Endodermal cell (in vitro differentiated cells): ENCODE results near the gene ZFAND2A. TPM values are rescaled to one million over a fixed set of nuclear protein-coding genes. Genes with fewer than 3 reads are reported as not detected.

ENCODE experiments used
- DNase-seq: peaks from one replicate; pipeline ENCODE4 v3.0.0-alpha.2; 2017
- H3K27ac ChIP-seq: 2 replicates; pipeline ENCODE4 v1.5.1; 2013; ENCODE audit warnings: mild to moderate bottlenecking, low read depth, low read length, moderate library complexity
- H3K27me3 ChIP-seq: 2 replicates; pipeline ENCODE4 v1.6.1; 2013; ENCODE audit warnings: mild to moderate bottlenecking, low read length, moderate library complexity; ENCODE audit not compliant: insufficient read depth, control insufficient read depth, poor library complexity, severe bottlenecking
- H3K36me3 ChIP-seq: 2 replicates; pipeline ENCODE4 v1.7.0; 2013; ENCODE audit warnings: mild to moderate bottlenecking, low read length, moderate library complexity; ENCODE audit not compliant: control insufficient read depth, insufficient read depth
- H3K4me1 ChIP-seq: one replicate; pipeline ENCODE4 v1.7.0; 2013; ENCODE audit warnings: low read length; ENCODE audit not compliant: control insufficient read depth, insufficient read depth
- H3K4me3 ChIP-seq: 2 replicates; pipeline ENCODE4 v1.5.1; 2013; ENCODE audit warnings: mild to moderate bottlenecking, low read length, moderate library complexity
- H3K9ac ChIP-seq: 2 replicates; pipeline ENCODE4 v1.6.1; 2013; ENCODE audit warnings: mild to moderate bottlenecking, low read length, moderate library complexity; ENCODE audit not compliant: poor library complexity, severe bottlenecking; ENCODE audit errors: extremely low read depth
- H3K9me3 ChIP-seq: 2 replicates; pipeline ENCODE4 v1.6.1; 2013; ENCODE audit warnings: mild to moderate bottlenecking, low read length, moderate library complexity; ENCODE audit not compliant: control insufficient read depth
- H3K27ac Mint-ChIP-seq: 2 replicates; pipeline ENCODE4 v1.8.0; 2020; ENCODE audit warnings: mixed read lengths
- H3K27me3 Mint-ChIP-seq: 2 replicates; pipeline ENCODE4 v1.8.0; 2021; ENCODE audit warnings: mild to moderate bottlenecking, mixed read lengths; ENCODE audit not compliant: insufficient read depth
- H3K36me3 Mint-ChIP-seq: 2 replicates; pipeline ENCODE4 v1.8.0; 2020; ENCODE audit warnings: low read depth, mixed read lengths
- H3K4me1 Mint-ChIP-seq: 2 replicates; pipeline ENCODE4 v1.8.0; 2020; ENCODE audit warnings: mixed read lengths
- H3K4me3 Mint-ChIP-seq: 2 replicates; pipeline ENCODE4 v1.8.0; 2020; ENCODE audit warnings: mild to moderate bottlenecking, moderate library complexity, mixed read lengths
- H3K9me3 Mint-ChIP-seq: 2 replicates; pipeline ENCODE4 v1.8.0; 2020; ENCODE audit warnings: mild to moderate bottlenecking, mixed read lengths
- CTCF ChIP-seq: fragments of 200-600 bp; sonication (generic); conservative IDR thresholded peaks from 2 replicates; pipeline ENCODE4 v1.5.0; 2021; ENCODE audit warnings: antibody characterized with exemption, mild to moderate bottlenecking
- WGBS, 2 experiments: methylation state at CpG; one replicate each; pipeline versions ENCODE4 v1.1.5 to v1.1.7; 2013; ENCODE audit warnings: missing lambda C conversion rate in 2 of 2, mixed read lengths in 1 of 2; ENCODE audit not compliant: insufficient coverage in 1 of 2, insufficient read length in 1 of 2; 5-methylcytosine and 5-hydroxymethylcytosine counted together
- total RNA-seq, 2 donors: library from RNA; stranded (reverse); fragmentation: NEBNext Ultra II Directional in 1 of 2; extraction: Animal tissue kit (Norgen Biotek cat#: 25700) in 1 of 2; gene quantifications; 2 replicates in 1 of 2; 3 replicates in 1 of 2; pipeline ENCODE4 v1.2.1, GENCODE V29; 2021

ZFAND2A gene
- total RNA-seq, 2 donors from 2014 or later = 14.9 to 17.1 TPM

DNA sequence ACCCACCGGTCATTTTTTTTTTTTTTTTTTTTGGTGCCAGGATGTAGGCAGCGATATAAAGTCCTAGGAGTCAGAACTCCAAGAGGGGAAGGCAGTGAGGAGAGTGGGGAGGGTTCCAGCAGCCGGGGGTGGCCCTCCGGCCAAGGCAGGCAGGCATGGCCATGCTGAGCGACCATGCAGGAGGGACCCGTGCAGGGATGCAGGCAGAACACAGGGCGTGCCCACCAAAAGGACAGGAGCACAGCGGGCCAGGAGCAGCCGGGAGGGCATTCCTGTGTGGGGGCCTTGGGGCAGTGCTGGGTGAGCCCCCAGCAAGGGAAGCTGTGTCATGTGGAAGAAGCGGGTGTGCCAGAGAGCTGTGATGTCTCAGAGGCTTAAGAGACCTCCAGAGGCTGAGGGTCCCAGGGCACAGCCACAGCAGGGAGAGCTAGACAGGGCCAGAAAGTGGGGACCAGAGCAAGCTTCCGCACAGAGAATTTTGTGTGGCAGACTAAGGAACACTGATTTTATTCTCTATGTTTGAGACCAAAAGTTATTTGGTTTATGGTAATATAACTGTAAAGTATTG lies 5.7 kb downstream of the ZFAND2A start:
- DNase-seq = no peak
- Histone ChIP-seq H3K27ac (no peak overlapping the region), H3K9ac (no peak overlapping the region), H3K4me1 (no peaks in the 10 kb centered on the region), H3K4me3 (no peak overlapping the region), H3K27me3 (no peaks in the 10 kb centered on the region), H3K9me3 (no peaks in the 10 kb centered on the region), H3K36me3 (peaks cover 59% of the 10 kb centered on the region)
- no peak for TF ChIP-seq CTCF
- H3K27me3 Mint-ChIP-seq = no peaks in the 10 kb centered on the region
- no peaks in the 10 kb centered on the region for H3K9me3 Mint-ChIP-seq
- H3K27ac Mint-ChIP-seq = no peak overlapping the region
- H3K36me3 Mint-ChIP-seq = peaks cover 44% of the 10 kb centered on the region
- WGBS, 2 experiments = 93 to 97% methylated on average over 10 to 11 of the region's 11 CpGs
- H3K4me3 Mint-ChIP-seq = no peak overlapping the region
- H3K4me1 Mint-ChIP-seq = peaks cover 10% of the 10 kb centered on the region

DNA sequence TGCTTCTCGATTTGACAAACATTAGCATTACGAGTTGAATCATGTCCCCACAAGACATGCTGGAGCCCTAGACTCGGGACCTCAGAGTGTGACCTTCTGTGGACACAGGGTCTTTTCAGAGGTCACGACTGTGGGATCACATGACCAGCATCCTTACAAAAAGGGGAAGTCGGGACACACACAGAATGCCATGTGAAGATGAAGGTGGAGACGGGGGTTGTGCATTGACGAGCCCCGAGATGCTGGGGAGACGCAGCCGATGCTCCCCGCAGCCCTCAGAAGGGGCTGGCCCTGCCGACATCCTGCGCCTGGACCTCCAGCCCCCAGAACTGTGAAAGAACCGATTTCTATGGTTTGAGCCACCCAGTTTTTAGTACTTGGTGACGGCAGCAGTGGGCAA lies 7.5 kb downstream of the ZFAND2A start:
- DNase-seq = no peak
- no peak overlapping the region for H3K9ac ChIP-seq
- 93 to 97% methylated on average over 14 to 15 of the region's 15 CpGs for WGBS, 2 experiments
- TF ChIP-seq CTCF = no peak
- no peaks in the 10 kb centered on the region for H3K27me3 Mint-ChIP-seq
- H3K9me3 Mint-ChIP-seq = no peaks in the 10 kb centered on the region
- H3K27me3 ChIP-seq = no peaks in the 10 kb centered on the region
- H3K9me3 ChIP-seq = no peaks in the 10 kb centered on the region
- peaks cover 43% of the 10 kb centered on the region for H3K36me3 Mint-ChIP-seq
- no peaks in the 10 kb centered on the region for H3K4me1 ChIP-seq
- H3K4me3 Mint-ChIP-seq = no peak overlapping the region
- peaks cover 56% of the 10 kb centered on the region for H3K36me3 ChIP-seq
- H3K4me1 Mint-ChIP-seq = no peaks in the 10 kb centered on the region
- H3K27ac Mint-ChIP-seq = no peak overlapping the region
- no peak overlapping the region for H3K27ac ChIP-seq
- no peak overlapping the region for H3K4me3 ChIP-seq

DNA sequence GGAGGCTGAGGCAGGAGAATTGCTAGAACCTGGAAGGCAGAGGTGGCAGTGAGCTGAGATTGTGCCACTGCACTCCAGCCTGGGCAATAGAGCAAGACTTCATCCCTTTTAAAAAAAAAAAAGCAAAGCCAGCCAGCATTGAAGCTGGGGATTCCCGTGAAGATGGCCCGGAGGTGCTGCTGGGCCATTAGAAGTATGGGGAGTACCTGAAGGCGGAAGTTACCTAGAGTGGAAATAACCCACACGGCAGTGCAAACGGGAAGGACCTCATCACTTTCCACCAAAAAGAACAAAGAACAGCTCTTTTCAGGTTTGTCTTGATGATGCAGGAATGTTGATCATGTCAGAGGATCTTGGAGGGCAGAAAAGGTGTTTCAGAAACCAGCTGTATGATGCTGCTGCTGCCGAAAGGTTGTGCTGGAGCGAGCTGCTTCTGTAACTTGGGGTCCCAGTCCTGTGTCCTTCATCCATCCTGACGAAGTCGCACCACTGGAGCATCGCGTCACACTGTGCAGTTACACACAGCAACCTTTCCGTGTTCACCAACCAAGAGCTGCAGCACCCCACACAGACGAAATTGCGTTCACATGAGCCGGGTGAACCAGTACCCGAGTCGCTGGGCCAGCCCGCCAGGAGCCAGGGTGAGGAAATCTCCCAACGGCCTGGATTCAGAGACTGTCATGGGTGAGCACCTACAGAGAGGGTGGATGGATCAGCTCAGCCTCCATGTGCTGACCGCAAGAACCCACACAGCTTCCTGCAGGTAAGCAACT lies 8.2 kb downstream of the ZFAND2A start:
- no peak for TF ChIP-seq CTCF
- no peak overlapping the region for H3K4me3 ChIP-seq

More for the DNA sequence above, 8.2 kb downstream of the ZFAND2A start:
- Histone ChIP-seq H3K4me1 (no peaks in the 10 kb centered on the region), H3K27me3 (no peaks in the 10 kb centered on the region), H3K36me3 (peaks cover 49% of the 10 kb centered on the region), H3K9ac (no peak overlapping the region), H3K27ac (no peak overlapping the region), H3K9me3 (no peaks in the 10 kb centered on the region)
- 94 to 97% methylated on average over 18 to 20 of the region's 20 CpGs for WGBS, 2 experiments
- H3K27me3 Mint-ChIP-seq = no peaks in the 10 kb centered on the region
- no peak overlapping the region for H3K4me3 Mint-ChIP-seq
- H3K9me3 Mint-ChIP-seq = no peaks in the 10 kb centered on the region
- no peak overlapping the region for H3K27ac Mint-ChIP-seq
- H3K4me1 Mint-ChIP-seq = no peaks in the 10 kb centered on the region
- DNase-seq = no peak
- H3K36me3 Mint-ChIP-seq = peaks cover 36% of the 10 kb centered on the region
